Measurements from ENCODE around the gene MKKS.

The MKKS gene

DNA sequence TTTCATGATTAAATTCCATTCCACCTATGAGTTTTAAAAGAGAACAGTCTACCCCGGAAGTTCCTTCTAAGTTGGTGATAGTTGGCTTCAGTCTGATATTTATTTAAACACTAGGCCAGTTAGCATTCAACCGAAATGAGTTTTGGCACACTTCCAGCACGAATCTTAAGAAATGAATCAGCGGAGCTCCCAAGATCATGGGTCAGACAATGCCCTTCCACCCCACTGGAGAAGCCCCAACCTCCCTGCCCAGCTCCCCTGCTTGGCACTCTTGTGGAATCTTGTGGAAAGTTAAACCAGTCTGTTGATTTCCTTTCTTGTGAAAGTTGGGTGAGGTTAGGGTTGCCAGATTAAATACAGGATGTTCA, 64.3 kb downstream of the MKKS start:
- DNase-seq (ENCODE audit: low read depth, low spot score), result no peak
- 0 out of 2 replicates have a peak, but pooled peaks cover 1% of the 10 kb centered on the region for H3K9me3 ChIP-seq (ENCODE audit: insufficient read depth, low read length)
- no peak overlapping the region for H3K9ac ChIP-seq (ENCODE audit: insufficient read length, low read depth)
- no peaks in the 10 kb centered on the region for H3K36me3 ChIP-seq (ENCODE audit: insufficient read depth, insufficient read length, low read length)
- H3K27me3 ChIP-seq (ENCODE audit: insufficient read depth, insufficient read length), result no peaks in the 10 kb centered on the region
- TF ChIP-seq ZNF274 (IDR thresholded peaks at IDR 0.05; ENCODE audit: low read depth, low read length) (no peak), YY1 (IDR thresholded peaks at IDR 0.05; ENCODE audit: insufficient read depth, insufficient read length) (no peak), SUZ12 (IDR thresholded peaks at IDR 0.05; ENCODE audit: extremely low read depth, insufficient read depth, insufficient read length) (no peak)
- H3K4me3 ChIP-seq (ENCODE audit: insufficient read length, low read depth), result no peak overlapping the region
- no peaks in the 10 kb centered on the region for H3K4me1 ChIP-seq (ENCODE audit: insufficient read depth, insufficient read length)

DNA sequence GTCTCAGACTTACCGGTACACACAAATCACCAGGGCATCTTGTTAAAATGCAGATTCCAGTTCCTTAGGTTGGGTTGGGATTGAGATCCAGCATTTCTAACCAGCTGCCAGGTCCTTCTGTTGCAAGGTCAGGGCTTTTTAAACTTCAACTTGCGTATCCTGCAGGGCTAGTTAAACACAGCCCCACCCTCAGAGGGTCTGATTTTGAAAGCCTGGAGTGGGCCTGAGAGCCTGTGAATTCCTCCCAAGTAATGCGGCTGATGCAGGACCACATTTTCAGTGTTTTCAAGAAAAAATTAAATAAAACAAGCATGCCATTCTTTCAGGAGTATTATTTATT, 65.3 kb downstream of the MKKS start:
- Histone ChIP-seq H3K27me3 (ENCODE audit: insufficient read depth, insufficient read length) (no peaks in the 10 kb centered on the region), H3K4me1 (ENCODE audit: insufficient read depth, insufficient read length) (no peaks in the 10 kb centered on the region), H3K9me3 (ENCODE audit: insufficient read depth, low read length) (no peaks in the 10 kb centered on the region), H3K4me3 (ENCODE audit: insufficient read length, low read depth) (no peak overlapping the region), H3K9ac (ENCODE audit: insufficient read length, low read depth) (no peak overlapping the region), H3K36me3 (ENCODE audit: insufficient read depth, insufficient read length, low read length) (no peaks in the 10 kb centered on the region)
- DNase-seq (ENCODE audit: low read depth, low spot score), result no peak
- TF ChIP-seq YY1 (IDR thresholded peaks at IDR 0.05; ENCODE audit: insufficient read depth, insufficient read length), result no peak
- TF ChIP-seq ZNF274 (IDR thresholded peaks at IDR 0.05; ENCODE audit: low read depth, low read length), result no peak
- TF ChIP-seq SUZ12 (IDR thresholded peaks at IDR 0.05; ENCODE audit: extremely low read depth, insufficient read depth, insufficient read length), result no peak

DNA sequence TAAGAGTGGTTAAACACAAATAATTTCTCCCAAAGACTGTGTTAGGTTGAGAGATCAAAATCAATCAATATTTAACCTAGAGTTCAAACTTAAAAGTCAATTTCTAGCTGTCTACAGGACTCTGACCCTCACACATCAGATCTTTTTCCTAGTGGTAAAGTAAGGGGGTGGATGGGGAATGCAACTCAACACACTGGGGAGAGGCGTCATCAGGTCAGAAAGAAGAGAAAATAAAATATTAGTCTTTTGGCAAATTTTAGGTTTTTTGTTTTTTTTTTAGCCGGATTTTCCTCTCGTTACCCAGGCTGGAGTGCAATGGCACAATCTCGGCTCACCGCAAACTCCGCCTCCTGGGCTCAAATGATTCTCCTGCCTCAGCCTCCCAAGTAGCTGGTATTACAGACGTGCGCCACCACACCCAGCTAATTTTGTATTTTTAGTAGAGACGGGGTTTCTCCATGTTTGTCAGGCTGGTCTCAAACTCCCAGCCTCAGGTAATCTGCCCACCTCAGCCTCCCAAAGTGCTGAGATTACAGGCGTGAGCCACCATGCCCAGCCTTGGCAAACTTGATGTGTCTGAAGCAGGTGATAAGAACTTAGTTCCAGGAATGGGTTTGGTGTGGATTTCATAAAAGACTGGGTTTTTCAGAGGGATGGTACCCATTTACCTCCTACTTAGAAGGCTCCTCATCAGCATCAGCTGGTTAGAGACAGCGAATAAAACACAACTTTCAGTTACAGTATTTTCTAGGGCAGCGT, 65.9 kb downstream of the MKKS start:
- no peak for DNase-seq (ENCODE audit: low read depth, low spot score)
- TF ChIP-seq SUZ12 (IDR thresholded peaks at IDR 0.05; ENCODE audit: extremely low read depth, insufficient read depth, insufficient read length) (no peak), ZNF274 (IDR thresholded peaks at IDR 0.05; ENCODE audit: low read depth, low read length) (no peak), YY1 (IDR thresholded peaks at IDR 0.05; ENCODE audit: insufficient read depth, insufficient read length) (no peak)
- Histone ChIP-seq H3K4me1 (ENCODE audit: insufficient read depth, insufficient read length) (no peaks in the 10 kb centered on the region), H3K9me3 (ENCODE audit: insufficient read depth, low read length) (no peaks in the 10 kb centered on the region), H3K9ac (ENCODE audit: insufficient read length, low read depth) (no peak overlapping the region), H3K27me3 (ENCODE audit: insufficient read depth, insufficient read length) (no peaks in the 10 kb centered on the region), H3K36me3 (ENCODE audit: insufficient read depth, insufficient read length, low read length) (no peaks in the 10 kb centered on the region), H3K4me3 (ENCODE audit: insufficient read length, low read depth) (no peak overlapping the region)

DNA sequence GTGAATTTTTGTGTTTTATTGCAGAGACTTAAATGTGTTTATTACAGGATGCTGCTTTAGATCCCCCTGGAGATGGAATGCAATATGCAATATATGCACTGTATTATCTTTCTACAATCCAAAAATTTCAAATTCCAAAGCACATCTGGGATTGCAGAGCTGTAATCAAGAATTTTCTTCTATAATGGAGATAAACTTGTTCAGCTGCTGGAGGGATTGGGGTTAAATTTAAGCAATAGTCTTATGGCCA, 66.4 kb downstream of the MKKS start:
- DNase-seq (ENCODE audit: low read depth, low spot score), result no peak
- Histone ChIP-seq H3K9me3 (ENCODE audit: insufficient read depth, low read length) (no peaks in the 10 kb centered on the region), H3K27me3 (ENCODE audit: insufficient read depth, insufficient read length) (no peaks in the 10 kb centered on the region), H3K9ac (ENCODE audit: insufficient read length, low read depth) (no peak overlapping the region), H3K4me3 (ENCODE audit: insufficient read length, low read depth) (no peak overlapping the region), H3K36me3 (ENCODE audit: insufficient read depth, insufficient read length, low read length) (no peaks in the 10 kb centered on the region), H3K4me1 (ENCODE audit: insufficient read depth, insufficient read length) (no peaks in the 10 kb centered on the region)
- TF ChIP-seq SUZ12 (IDR thresholded peaks at IDR 0.05; ENCODE audit: extremely low read depth, insufficient read depth, insufficient read length) (no peak), YY1 (IDR thresholded peaks at IDR 0.05; ENCODE audit: insufficient read depth, insufficient read length) (no peak), ZNF274 (IDR thresholded peaks at IDR 0.05; ENCODE audit: low read depth, low read length) (no peak)

DNA sequence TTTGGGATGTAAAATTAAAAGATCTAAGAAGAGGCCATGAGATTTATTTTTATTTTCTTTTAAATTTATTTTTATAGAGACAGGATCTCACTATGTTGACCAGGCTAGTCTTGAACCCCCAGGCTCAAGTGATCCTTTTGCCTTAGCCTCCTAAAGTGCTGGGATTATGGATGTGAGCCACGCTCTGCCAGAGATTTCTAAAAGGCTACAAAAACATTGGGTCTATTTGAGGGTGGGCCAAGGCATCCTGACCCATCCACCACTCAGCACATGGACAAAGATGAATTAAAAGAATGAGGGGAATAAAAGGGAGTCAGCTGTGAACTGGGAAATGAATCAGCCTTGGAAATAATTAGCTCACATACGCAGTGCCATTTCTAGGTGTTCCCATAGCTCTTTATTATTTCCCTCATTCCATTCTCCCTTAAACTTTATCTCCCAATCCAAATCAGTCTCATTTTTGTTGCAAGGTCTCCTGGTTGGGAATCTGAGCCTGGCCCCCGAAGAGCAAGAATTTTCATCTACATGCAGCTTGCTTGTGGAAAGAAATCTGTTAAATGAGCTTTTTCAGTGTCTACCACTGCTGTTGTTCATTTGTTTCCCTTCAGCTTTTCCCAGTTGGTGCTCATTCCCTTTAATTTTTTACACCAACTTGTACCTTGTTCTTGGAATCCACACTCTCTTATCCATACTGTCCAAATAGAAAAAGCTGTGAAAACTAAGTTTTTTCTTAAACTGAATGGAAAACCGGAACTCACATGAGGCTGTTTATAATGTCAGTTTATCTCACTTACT, 66.9 kb downstream of the MKKS start:
- DNase-seq (ENCODE audit: low read depth, low spot score), result no peak
- H3K4me1 ChIP-seq (ENCODE audit: insufficient read depth, insufficient read length), result no peaks in the 10 kb centered on the region
- no peak overlapping the region for H3K9ac ChIP-seq (ENCODE audit: insufficient read length, low read depth)
- no peaks in the 10 kb centered on the region for H3K9me3 ChIP-seq (ENCODE audit: insufficient read depth, low read length)
- TF ChIP-seq SUZ12 (IDR thresholded peaks at IDR 0.05; ENCODE audit: extremely low read depth, insufficient read depth, insufficient read length) (no peak), YY1 (IDR thresholded peaks at IDR 0.05; ENCODE audit: insufficient read depth, insufficient read length) (no peak), ZNF274 (IDR thresholded peaks at IDR 0.05; ENCODE audit: low read depth, low read length) (no peak)
- no peaks in the 10 kb centered on the region for H3K27me3 ChIP-seq (ENCODE audit: insufficient read depth, insufficient read length)
- H3K4me3 ChIP-seq (ENCODE audit: insufficient read length, low read depth), result no peak overlapping the region
- H3K36me3 ChIP-seq (ENCODE audit: insufficient read depth, insufficient read length, low read length), result no peaks in the 10 kb centered on the region

DNA sequence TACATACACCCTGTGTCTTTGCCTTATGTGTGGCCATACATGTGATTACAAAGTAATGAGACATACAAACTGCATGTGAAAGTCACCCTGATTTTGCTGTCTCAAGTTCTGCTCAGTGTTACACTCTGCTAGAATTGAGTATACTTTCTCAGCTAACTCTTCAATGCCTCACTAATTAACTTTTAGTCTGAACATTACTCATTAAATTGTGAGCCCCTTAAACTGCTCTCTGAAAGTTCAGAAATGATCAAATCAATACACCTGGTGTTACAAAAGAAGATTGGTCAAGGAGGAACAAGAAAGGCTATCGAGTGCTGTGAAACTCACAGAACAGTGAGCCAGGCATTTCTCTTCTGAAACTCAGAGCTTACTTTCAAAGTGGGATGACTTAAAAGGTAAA, 71.3 kb downstream of the MKKS start:
- no peak overlapping the region for H3K9ac ChIP-seq (ENCODE audit: insufficient read length, low read depth)
- DNase-seq (ENCODE audit: low read depth, low spot score), result no peak
- no peaks in the 10 kb centered on the region for H3K27me3 ChIP-seq (ENCODE audit: insufficient read depth, insufficient read length)
- TF ChIP-seq YY1 (IDR thresholded peaks at IDR 0.05; ENCODE audit: insufficient read depth, insufficient read length) (no peak), SUZ12 (IDR thresholded peaks at IDR 0.05; ENCODE audit: extremely low read depth, insufficient read depth, insufficient read length) (no peak), ZNF274 (IDR thresholded peaks at IDR 0.05; ENCODE audit: low read depth, low read length) (no peak)
- H3K4me3 ChIP-seq (ENCODE audit: insufficient read length, low read depth), result no peak overlapping the region
- H3K4me1 ChIP-seq (ENCODE audit: insufficient read depth, insufficient read length), result no peaks in the 10 kb centered on the region
- no peaks in the 10 kb centered on the region for H3K9me3 ChIP-seq (ENCODE audit: insufficient read depth, low read length)
- no peaks in the 10 kb centered on the region for H3K36me3 ChIP-seq (ENCODE audit: insufficient read depth, insufficient read length, low read length)

DNA sequence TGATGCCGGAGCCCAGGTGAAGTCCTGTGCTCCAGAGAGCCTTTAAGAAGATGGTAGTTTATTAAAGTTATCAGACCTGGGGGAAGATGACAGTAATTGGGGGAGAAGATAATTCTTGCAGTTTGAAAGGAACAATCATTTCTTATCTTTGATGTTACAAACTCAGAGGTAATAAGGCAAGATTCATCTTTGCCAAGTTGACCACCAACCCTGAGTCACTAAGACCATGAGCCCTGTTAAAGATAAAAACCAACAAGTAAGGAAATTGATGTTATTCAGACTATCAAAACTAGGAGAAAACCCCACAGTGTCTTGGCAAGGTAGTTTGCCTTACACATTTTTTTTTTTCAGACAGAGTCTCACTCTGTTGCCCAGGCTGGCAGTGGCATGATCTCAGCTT, 73.1 kb downstream of the MKKS start:
- H3K9ac ChIP-seq (ENCODE audit: insufficient read length, low read depth), result no peak overlapping the region
- no peaks in the 10 kb centered on the region for H3K27me3 ChIP-seq (ENCODE audit: insufficient read depth, insufficient read length)
- TF ChIP-seq SUZ12 (IDR thresholded peaks at IDR 0.05; ENCODE audit: extremely low read depth, insufficient read depth, insufficient read length) (no peak), YY1 (IDR thresholded peaks at IDR 0.05; ENCODE audit: insufficient read depth, insufficient read length) (no peak), ZNF274 (IDR thresholded peaks at IDR 0.05; ENCODE audit: low read depth, low read length) (no peak)
- no peaks in the 10 kb centered on the region for H3K4me1 ChIP-seq (ENCODE audit: insufficient read depth, insufficient read length)
- no peaks in the 10 kb centered on the region for H3K36me3 ChIP-seq (ENCODE audit: insufficient read depth, insufficient read length, low read length)
- DNase-seq (ENCODE audit: low read depth, low spot score), result no peak
- H3K9me3 ChIP-seq (ENCODE audit: insufficient read depth, low read length), result no peaks in the 10 kb centered on the region
- H3K4me3 ChIP-seq (ENCODE audit: insufficient read length, low read depth), result no peak overlapping the region

Measured in NT2/D1 (cell line).